BE2C (cell line): ENCODE measurements around the gene ATAD2B.

Experiments used
- DNase-seq: peaks from one replicate; pipeline ENCODE4 v3.0.0-alpha.2; 2020
- H3K27me3 ChIP-seq: fragments of 250-450 bp; sonication (Bioruptor Pico); 2 replicates; pipeline ENCODE4 v1.5.1; 2020; ENCODE audit warnings: mild to moderate bottlenecking
- H3K36me3 ChIP-seq: fragments of 250-450 bp; sonication (Bioruptor Pico); 2 replicates; pipeline ENCODE4 v1.5.1; 2020; ENCODE audit warnings: mild to moderate bottlenecking
- H3K4me1 ChIP-seq: fragments of 250-450 bp; sonication (Bioruptor Pico); 2 replicates; pipeline ENCODE4 v1.5.1; 2020
- H3K4me3 ChIP-seq: 2 replicates; pipeline ENCODE4 v1.5.1; 2011; ENCODE audit warnings: low read depth, low read length
- H3K9me3 ChIP-seq: fragments of 250-450 bp; sonication (Bioruptor Pico); 2 replicates; pipeline ENCODE4 v1.5.1; 2020
- TF ChIP-seq, protein P1 (sequence below): IDR thresholded peaks from 2 replicates; pipeline ENCODE4 v1.5.1; 2012; ENCODE audit warnings: mild to moderate bottlenecking, low read depth, low read length

Gene ATAD2B

DNA sequence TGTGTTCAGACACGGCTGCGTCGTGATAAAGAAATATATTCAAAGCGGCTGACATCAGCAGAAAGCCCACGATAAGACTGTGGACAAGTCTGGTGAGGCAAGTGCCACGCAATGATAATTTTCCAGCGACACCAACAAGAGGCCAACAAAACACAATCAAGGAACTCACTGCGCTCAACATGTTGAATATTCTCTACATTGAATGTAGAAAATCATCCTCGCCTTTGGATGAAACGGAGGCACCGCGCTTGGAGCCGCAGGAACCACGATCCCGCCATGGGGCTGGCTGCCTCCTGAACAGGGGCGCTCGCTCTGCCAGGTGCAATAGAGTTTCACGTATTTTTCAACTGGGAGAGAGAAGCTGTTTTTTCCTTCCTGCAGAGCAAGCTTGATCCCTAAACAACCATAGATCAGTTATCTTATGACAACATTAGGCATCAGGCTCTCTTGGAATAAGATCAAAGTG lies 220.3 kb downstream of the ATAD2B start:
- Histone ChIP-seq H3K4me3 (no peak overlapping the region), H3K36me3 (0 out of 2 replicates have a peak, but pooled peaks cover 3% of the 10 kb centered on the region), H3K27me3 (no peaks in the 10 kb centered on the region), H3K9me3 (no peaks in the 10 kb centered on the region), H3K4me1 (no peaks in the 10 kb centered on the region)
- no peak for DNase-seq
- TF ChIP-seq, protein P1, sequence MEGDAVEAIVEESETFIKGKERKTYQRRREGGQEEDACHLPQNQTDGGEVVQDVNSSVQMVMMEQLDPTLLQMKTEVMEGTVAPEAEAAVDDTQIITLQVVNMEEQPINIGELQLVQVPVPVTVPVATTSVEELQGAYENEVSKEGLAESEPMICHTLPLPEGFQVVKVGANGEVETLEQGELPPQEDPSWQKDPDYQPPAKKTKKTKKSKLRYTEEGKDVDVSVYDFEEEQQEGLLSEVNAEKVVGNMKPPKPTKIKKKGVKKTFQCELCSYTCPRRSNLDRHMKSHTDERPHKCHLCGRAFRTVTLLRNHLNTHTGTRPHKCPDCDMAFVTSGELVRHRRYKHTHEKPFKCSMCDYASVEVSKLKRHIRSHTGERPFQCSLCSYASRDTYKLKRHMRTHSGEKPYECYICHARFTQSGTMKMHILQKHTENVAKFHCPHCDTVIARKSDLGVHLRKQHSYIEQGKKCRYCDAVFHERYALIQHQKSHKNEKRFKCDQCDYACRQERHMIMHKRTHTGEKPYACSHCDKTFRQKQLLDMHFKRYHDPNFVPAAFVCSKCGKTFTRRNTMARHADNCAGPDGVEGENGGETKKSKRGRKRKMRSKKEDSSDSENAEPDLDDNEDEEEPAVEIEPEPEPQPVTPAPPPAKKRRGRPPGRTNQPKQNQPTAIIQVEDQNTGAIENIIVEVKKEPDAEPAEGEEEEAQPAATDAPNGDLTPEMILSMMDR: no peak

DNA sequence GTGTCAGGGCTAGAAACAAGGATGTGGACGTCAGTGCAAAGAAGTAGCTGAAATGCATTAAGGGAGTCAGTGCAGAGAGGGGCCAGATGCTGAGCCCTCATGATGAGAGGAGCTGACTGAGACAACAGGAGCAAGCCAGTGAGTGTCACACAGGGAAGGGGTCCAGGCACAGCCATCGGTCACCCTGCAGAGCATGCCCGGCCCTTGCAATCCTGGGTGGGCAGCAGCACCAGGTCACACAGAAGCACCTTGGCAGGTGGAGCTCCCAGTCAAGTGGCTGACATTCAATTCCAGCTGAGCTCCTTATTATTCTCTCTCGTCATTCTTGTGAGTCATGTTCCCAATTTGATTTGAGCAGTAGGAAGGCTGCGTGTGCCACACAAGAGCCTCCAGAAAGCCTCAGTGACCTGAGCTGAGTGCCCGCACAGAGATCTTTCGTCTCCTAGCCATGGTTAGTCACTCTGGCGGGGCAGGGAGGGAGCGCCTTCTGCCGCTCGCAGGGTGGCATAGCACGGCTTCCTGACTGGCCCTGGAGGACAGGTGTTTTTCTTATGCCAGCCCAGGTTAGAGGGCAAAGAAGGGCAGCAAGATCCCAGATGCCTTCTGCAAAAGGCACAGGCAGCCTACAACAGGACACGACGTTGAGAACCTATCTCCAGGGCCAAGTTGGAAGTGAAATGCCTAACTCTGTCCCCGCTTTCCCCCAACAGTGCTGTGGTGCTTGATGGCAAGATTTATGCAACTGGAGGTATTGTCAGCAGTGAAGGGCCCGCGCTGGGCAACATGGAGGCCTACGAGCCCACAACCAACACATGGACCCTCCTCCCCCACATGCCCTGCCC lies 220.9 kb downstream of the ATAD2B start:
- Histone ChIP-seq H3K9me3 (no peaks in the 10 kb centered on the region), H3K27me3 (no peaks in the 10 kb centered on the region)

DNA sequence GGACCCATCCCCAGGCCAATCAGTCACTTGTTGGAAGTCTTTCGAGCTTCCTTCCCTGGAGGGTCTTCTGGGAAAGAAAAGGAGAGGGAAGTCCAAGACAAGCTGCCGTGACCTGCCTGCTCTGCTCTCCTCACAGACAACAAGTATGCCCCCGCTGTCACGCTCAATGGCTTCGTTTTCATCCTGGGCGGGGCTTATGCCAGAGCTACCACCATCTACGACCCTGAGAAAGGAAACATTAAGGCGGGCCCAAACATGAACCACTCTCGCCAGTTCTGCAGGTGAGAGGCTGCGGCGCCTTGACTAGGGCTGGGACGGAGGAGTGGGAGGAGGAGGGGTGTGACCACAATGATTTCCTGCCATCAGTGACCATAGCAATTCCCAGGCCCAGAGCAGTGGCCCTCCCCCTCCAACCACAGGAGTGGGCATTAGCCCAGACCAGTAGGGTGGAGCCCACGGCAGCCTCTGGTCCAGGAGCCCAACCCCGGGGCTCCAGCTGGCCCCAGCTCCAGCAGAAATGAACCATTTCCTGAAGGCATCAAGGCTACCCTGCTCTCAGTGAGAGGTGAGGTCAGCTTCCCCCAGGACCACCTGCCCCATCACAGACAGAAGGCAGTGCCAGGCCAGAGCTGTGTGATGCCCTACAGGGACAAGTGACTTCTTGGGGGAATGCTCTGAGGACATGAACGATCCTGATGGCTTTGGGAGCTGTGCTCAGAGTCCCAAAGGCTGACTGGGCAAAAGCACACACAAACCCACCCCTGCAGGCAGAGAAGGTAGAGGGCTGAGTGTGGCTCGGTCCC lies 223.1 kb downstream of the ATAD2B start:
- Histone ChIP-seq H3K27me3 (no peaks in the 10 kb centered on the region), H3K36me3 (peaks cover 7% of the 10 kb centered on the region), H3K9me3 (no peaks in the 10 kb centered on the region), H3K4me1 (peaks cover 6% of the 10 kb centered on the region; the same call in 1 of the 2 replicates), H3K4me3 (no peak overlapping the region)
- DNase-seq: no peak
- TF ChIP-seq, protein P1: no peak

More for the DNA sequence above, 220.9 kb downstream of the ATAD2B start:
- no peak for DNase-seq
- Histone ChIP-seq H3K36me3 (0 out of 2 replicates have a peak, but pooled peaks cover 3% of the 10 kb centered on the region), H3K4me3 (no peak overlapping the region), H3K4me1 (no peaks in the 10 kb centered on the region)
- TF ChIP-seq, protein P1: no peak

DNA sequence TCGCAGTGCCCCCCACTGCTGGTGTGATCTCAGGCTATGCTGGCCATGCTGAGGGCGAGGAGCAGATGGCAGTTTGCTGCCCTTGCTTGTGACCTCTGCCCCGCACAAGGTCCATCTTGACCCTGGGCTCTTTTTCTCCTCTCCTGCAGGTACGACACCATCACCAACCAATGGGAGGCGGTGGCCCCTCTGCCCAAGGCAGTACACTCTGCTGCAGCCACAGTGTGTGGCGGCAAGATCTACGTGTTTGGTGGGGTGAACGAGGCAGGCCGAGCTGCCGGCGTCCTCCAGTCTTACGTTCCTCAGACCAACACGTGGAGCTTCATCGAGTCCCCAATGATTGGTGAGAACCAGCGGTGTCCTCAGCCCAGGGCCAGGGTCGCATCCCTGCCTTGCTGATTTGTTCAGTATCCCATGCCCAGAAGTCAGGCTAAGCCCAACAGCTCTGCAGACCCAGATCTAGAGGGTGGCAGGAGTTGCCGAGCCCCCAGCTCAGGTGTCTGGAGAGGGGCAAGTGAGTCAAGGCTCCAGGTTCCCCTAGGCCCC lies 223.8 kb downstream of the ATAD2B start:
- H3K27me3 ChIP-seq: no peaks in the 10 kb centered on the region
- H3K36me3 ChIP-seq: peaks cover 7% of the 10 kb centered on the region
- no peaks in the 10 kb centered on the region for H3K9me3 ChIP-seq
- no peak overlapping the region for H3K4me3 ChIP-seq
- DNase-seq: no peak
- H3K4me1 ChIP-seq: peaks cover 13% of the 10 kb centered on the region
- TF ChIP-seq, protein P1: no peak

DNA sequence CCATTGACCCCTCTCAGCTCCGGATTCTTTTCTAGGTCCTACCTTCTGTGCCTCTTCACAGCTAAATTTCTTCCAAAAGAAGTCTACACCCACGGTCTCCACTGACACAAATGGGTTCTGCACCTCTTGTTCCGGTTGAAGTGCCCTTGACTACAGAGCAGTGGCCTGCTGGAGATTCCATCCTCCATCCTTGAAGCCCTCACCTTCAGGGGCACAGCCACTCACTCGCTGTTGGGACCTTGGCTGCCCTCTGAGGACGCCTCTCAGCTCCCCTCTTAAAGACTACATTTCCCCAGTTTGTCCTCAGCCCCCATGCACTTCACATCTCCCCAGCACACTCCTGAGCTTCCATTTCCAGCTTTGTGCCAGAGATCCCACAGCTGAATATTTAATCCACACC lies 226.3 kb downstream of the ATAD2B start:
- H3K4me1 ChIP-seq: peaks cover 20% of the 10 kb centered on the region
- H3K9me3 ChIP-seq: no peaks in the 10 kb centered on the region
- TF ChIP-seq, protein P1: no peak
- no peaks in the 10 kb centered on the region for H3K27me3 ChIP-seq
- H3K36me3 ChIP-seq: peaks cover 12% of the 10 kb centered on the region
- H3K4me3 ChIP-seq: no peak overlapping the region
- no peak for DNase-seq
